Measurements from ENCODE around the gene FEZF1. TPM values are rescaled to one million over a fixed set of nuclear protein-coding genes. Genes with fewer than 3 reads are reported as not detected.

The FEZF1 gene
- total RNA-seq, 6 donors from 2014 or later, result 0.27 TPM; not detected in 5

DNA sequence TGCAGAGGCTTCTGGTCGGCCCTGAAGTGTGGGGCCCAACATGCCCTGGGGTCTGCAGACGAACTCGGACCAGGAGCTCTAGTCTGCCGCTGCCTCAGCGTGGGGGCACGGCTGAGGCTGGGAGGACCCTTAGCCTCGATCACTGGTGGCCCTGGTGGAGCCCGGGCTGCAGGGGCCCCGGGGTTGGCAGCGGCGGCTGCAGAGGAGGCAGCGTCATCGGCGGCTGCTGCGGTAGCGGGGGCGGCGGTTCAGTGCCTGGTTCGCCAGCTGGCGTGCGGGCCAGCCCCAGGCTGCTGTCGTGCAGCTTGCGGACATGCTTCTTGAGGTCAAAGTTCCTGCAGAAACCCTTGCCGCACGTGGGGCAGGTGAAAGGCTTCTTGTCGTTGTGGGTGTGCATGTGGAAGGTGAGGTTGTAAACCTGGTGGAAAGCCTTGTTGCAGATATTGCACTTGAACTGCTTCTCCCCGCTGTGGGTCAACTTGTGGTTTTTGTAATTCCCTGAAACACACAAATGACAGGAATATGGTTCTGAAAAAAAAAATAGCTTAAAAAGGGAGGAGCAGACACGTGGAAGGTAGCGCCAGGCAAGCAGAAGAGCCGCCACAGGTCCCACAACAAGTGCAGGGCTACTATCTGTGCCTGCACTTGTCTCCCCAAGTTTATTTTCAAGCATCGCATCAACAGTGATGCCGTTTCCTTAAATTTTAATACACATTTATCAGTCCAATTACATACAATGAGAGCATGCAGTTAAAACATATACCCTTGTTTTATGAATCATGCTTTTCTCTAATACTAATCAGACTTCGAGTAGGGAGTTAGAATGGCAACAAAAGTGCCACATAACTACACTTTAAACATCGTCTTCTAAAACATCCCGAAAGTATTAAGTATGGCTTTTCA lies 2.4 kb downstream of the FEZF1 start:
- Histone ChIP-seq H3K27me3 (peaks cover 5 to 69% (median 36%) of the 10 kb centered on the region in 4 donors), H3K36me3 (no peaks in the 10 kb centered on the region), H3K27ac (no peak overlapping the region), H3K4me3 (no peak overlapping the region), H3K9me3 (peaks cover 0 to 2% (median 0%) of the 10 kb centered on the region in 4 donors), H3K4me1 (peaks cover 34 to 56% (median 40%) of the 10 kb centered on the region in 4 donors)
- peak in 1 of 2 donors; percentile 74 for DNase-seq
- TF ChIP-seq POLR2AphosphoS5 (IDR thresholded peaks at IDR 0.05) (no peak), POLR2A (IDR thresholded peaks at IDR 0.05) (no peak), CTCF (IDR thresholded peaks at IDR 0.05) (no peak), EP300 (IDR thresholded peaks at IDR 0.05) (no peak)
- no peak for ATAC-seq (ENCODE audit: low FRiP score in 2 of 2)
- WGBS, 2 donors, result 11 to 14% methylated on average over 18 to 35 of the region's 35 CpGs

GRCh38 chr7:122300956-122301833 lies 3.4 kb downstream of the FEZF1 start:
- no peak overlapping the region for H3K4me3 ChIP-seq
- DNase-seq, result no peak
- no peak for ATAC-seq (ENCODE audit: low FRiP score in 2 of 2)
- H3K4me1 ChIP-seq, result peaks cover 26 to 47% (median 32%) of the 10 kb centered on the region in 4 donors
- 15 to 24% methylated on average over 11 of the region's 11 CpGs for WGBS, 2 donors
- peaks cover 5 to 60% (median 31%) of the 10 kb centered on the region in 4 donors for H3K27me3 ChIP-seq
- peaks cover 0 to 2% (median 0%) of the 10 kb centered on the region in 4 donors for H3K9me3 ChIP-seq
- H3K36me3 ChIP-seq, result no peaks in the 10 kb centered on the region
- no peak overlapping the region for H3K27ac ChIP-seq
- no peak for TF ChIP-seq POLR2AphosphoS5 (IDR thresholded peaks at IDR 0.05)
- TF ChIP-seq POLR2A (IDR thresholded peaks at IDR 0.05), result no peak
- no peak for TF ChIP-seq EP300 (IDR thresholded peaks at IDR 0.05)
- no peak for TF ChIP-seq CTCF (IDR thresholded peaks at IDR 0.05)

DNA sequence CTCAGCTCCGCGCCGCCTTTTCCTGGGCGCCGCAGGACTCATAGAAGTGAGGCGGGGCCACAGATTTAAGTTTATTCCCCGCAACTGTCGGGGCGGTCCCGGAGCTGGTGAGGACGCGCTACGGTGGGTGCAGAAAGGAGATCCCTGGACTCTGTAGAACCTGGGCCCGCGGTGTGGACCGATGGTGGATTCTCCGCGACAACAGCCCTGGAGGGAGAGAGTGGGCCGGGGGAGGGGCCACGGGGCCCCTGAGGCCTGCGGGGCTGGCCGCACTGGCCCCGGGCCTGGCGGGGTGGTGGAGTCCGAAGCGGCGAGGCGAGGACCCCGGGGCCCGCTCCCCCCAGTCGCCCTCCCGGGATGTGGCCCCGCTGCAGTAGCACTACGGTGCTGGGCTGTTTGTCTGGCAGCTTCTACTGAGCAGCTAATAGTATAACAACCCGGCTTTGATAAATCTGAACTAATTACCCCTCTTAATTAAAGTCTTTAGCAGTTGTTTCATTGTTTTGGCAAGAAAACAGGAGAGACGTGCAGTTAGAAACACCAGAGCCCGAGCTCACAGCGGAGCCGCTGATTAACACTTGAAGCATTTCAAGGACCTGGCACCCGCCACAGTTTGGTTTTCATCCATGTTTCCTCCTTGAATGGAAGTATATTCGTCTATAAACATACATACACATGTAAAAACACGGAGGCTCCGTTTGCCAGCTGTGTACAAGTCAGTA lies 4.2 kb downstream of the FEZF1 start:
- DNase-seq (peak; percentile 39 to 70), ATAC-seq (ENCODE audit: low FRiP score in 2 of 2) (peak in 1 of 2 donors; percentile 25)
- Histone ChIP-seq H3K9me3 (peaks cover 0 to 2% (median 0%) of the 10 kb centered on the region in 4 donors), H3K4me1 (peaks cover 18 to 38% (median 24%) of the 10 kb centered on the region in 4 donors), H3K4me3 (no peak overlapping the region), H3K36me3 (no peaks in the 10 kb centered on the region), H3K27ac (no peak overlapping the region), H3K27me3 (peaks cover 5 to 51% (median 28%) of the 10 kb centered on the region in 4 donors)
- 6 to 9% methylated on average over 17 to 42 of the region's 43 CpGs for WGBS, 2 donors
- TF ChIP-seq EP300 (IDR thresholded peaks at IDR 0.05), result no peak
- no peak for TF ChIP-seq POLR2AphosphoS5 (IDR thresholded peaks at IDR 0.05)
- TF ChIP-seq POLR2A (IDR thresholded peaks at IDR 0.05), result no peak
- no peak for TF ChIP-seq CTCF (IDR thresholded peaks at IDR 0.05)

GRCh38 chr7:122299624-122300210 lies 4.8 kb downstream of the FEZF1 start:
- H3K4me1 ChIP-seq, result peaks cover 11 to 32% (median 18%) of the 10 kb centered on the region in 4 donors
- H3K27me3 ChIP-seq, result peaks cover 5 to 45% (median 28%) of the 10 kb centered on the region in 4 donors
- H3K4me3 ChIP-seq, result no peak overlapping the region
- WGBS, 2 donors, result 14 to 17% methylated on average over 23 to 32 of the region's 32 CpGs
- no peaks in the 10 kb centered on the region for H3K36me3 ChIP-seq
- TF ChIP-seq EP300 (IDR thresholded peaks at IDR 0.05) (no peak), CTCF (IDR thresholded peaks at IDR 0.05) (no peak), POLR2AphosphoS5 (IDR thresholded peaks at IDR 0.05) (no peak), POLR2A (IDR thresholded peaks at IDR 0.05) (no peak)
- H3K27ac ChIP-seq, result no peak overlapping the region
- DNase-seq (no peak), ATAC-seq (ENCODE audit: low FRiP score in 2 of 2) (peak in 1 of 2 donors; percentile 9)
- H3K9me3 ChIP-seq, result peaks cover 0 to 2% (median 0%) of the 10 kb centered on the region in 4 donors

Data from upper lobe of left lung (tissue), 6 donors.